GM18519 (cell line): ENCODE measurements around the gene OR2AK2.

Source experiments
- ATAC-seq: cut with Tn5 transposase; IDR thresholded peaks from one replicate; pipeline ENCODE4 v1.9.1; 2021; ENCODE audit warnings: mild to moderate bottlenecking, moderate library complexity; ENCODE audit not compliant: unreplicated experiment, low FRiP score

Gene OR2AK2

DNA sequence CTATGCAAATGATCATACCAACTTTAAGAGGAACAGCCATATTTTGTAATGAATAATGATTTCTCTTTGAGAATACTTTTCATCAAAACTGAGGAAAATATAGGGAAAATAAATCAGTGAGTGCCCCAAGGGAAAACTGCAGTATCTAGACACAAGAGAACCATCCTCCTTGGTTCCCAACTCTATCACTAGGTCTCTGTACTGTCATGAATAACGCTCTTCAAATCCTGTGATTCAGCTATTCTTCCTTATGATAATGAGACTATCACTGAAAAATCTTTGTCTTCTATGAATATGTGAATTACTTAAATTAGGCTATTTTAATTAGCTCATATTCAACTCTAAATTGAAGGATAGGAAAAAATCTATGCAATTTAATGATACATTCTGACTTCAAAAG is 50.8 kb downstream of the OR2AK2 start:
- no peak for ATAC-seq
